NCI-H446 treated with DMSO at 0.1 percent for 48 hours (cell line): Measurements from ENCODE around the gene AMBP.

ENCODE experiments used
- DNase-seq: peaks from one replicate; lab custom pipeline; 2025; lab: John Stamatoyannopoulos, UW

Gene AMBP

GRCh38 chr9:114078021-114078780 is at the start of gene AMBP:
AMBP (minus strand) TSS chr9:114078300; CDS start chr9:114078209, 91 bp downstream.
- DNase-seq, result no peak

DNA sequence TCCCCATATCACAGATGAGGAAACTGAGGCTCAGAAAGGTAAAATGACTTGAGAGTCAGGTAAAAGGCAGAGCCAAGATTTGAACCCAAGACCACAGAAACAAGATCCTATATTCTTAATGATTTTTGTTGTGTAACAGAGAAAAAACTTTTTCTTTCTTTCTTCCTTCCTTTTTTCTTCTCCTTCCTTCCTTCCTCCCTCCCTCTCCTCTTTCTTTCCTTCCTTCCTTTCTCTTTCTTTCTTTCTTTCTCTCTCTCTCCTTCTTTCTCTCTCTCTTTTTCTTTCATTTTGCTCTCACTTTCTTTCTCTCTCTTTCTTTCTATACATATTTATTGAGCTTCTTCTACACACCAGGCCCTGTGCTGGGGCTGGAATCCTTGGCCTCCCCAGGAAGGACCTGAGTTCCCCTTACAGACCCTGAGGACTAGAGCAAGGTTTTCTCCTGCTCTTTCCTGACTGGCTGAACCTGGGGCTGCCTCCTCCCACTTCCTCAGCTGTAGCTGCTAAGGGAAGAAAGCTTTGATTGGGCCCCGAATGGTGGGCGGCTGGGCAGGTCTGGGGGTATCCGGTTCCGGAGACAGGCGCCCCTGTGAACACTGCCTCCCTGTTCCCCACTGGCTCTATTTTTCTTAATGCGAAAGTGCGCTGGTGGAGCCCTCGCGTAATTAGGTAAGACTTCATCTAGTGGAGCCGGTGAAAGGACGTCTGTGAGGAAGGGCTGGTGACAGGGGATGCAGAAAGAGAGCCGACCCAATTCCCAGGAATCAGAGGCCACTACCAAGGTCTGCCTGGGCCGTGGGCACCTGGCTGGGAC is 48.4 kb upstream of the AMBP start:
- no peak for DNase-seq

DNA sequence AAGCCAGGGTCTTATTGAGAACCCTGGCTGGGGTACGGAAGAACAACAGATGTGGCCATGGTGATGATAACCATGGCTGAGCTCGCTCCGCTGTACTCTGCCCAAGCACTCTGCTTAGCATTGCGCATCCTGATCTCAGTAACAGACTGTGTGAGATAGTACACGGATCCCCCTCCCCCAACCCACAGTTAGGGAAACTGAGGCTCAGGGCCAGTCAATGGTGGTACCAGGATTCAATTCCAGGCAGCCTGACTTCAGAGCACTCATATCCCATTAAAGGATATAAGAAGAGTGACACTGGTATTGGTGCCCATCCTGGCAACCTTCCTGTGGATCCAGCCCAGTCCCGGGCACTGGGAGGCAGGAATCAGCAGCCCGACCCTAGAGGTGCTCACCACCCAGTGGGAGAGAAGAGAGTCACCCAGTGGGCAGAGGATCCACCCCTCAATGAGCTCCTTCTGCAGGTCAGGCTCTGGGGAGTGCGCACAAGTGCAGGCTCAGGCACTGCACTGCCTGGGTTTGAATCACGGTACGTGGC is 47.4 kb upstream of the AMBP start:
- DNase-seq, result no peak

- DNase-seq, result no peak
These were observed 46.8 kb upstream of the AMBP start for GRCh38 chr9:114124666-114125475.

DNA sequence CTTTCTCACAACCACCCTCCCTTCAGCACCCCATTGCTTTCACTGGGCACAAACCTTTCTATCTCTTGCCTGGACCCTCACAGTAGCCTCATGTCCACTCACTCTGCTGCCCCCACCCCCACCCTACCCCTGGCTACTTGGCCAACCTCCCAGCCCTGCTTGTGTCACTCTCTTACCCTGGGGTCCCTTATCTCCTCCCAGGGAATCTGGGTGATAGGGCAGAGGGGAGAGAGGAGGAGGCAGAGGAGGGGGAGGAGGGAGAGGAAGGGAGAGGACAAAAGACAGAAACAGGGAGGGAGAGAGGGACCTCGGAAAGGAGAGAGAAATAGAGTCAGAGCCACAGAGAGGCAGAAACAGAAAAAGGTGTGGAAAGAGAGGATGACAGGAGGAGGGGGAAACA is 46.0 kb upstream of the AMBP start:
- DNase-seq, result no peak

GRCh38 chr9:114123031-114123977 is 45.2 kb upstream of the AMBP start:
- no peak for DNase-seq

- no peak for DNase-seq
These were observed 44.3 kb upstream of the AMBP start for GRCh38 chr9:114122136-114123027.

DNA sequence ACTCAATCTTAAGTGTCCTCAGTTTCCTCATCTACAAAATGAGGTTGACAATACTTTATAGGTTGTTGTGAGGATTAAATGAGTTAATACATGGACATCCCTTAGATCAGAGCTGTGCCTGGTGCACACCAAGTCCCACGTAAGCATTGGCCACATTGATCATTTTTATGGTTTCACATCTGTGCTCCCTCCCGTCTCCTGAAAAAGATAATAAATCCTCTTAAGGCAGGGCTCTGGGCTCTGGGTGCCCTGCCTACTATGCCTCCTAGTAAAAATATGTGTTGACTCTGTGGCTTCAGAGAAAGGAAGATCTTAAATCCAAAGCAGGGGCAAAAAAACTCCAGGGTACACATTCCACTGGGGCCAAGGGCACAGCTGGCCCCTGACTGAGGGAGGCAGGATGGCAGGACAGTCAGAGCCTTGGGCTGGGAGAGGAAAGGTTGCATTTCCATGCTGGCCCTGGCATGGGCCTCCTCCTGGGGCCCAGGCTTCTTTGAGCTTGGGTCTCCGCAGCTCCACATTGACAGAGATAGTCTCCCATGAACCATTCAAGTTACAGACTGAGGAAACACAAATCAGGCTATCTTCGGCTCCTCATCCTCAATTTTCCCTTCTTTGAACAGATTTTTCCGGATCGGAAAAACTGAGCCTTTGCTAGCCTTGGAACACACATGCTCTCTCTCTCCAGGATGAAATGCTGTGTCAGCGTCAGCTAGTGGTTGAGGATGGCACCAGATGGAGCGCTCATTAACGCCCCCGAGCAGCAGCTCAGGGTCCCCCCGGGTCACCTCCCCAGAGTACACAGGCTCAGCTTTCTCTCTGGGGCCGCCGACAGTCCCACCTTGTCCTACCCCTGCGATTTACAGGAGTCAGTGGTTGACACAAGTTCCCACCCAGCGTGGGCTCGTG is 43.4 kb upstream of the AMBP start:
- DNase-seq, result no peak

DNA sequence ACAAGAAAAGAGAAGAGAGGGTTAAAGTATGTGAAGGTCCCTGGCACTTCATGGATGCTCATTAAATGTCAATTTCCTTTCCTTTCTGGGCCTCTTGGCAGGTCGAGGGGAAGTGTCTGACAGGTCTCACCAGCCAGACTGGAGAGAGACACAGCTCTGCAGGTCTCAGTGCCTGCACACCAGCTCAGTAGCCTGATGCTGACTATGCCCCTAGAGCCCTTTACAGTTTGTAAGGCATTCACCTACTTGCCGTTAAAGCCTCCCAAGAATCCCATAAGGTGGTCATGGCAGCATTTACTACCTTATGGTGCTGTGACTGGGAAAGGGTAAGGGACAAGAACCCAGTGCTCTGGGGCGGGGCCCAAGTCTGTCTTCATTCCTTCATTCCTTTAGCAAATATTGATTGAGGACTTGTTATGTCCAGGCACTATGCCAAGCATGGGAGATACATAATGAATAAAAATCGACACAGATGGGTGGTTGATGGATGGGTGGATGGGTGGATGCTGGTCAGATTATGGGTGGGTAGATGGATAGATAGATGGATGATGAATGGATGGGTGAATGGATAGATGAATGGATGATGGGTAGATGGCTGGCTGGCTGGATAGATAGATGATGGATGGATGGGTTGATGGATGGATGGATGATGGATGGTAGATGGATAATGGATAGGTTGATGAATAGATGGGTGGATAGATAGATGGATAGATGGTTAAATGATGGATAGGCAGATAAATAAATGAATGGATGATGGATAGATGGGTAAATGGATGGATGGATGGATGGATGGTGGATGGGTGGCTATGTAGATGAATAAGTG is 42.3 kb upstream of the AMBP start:
- no peak for DNase-seq

DNA sequence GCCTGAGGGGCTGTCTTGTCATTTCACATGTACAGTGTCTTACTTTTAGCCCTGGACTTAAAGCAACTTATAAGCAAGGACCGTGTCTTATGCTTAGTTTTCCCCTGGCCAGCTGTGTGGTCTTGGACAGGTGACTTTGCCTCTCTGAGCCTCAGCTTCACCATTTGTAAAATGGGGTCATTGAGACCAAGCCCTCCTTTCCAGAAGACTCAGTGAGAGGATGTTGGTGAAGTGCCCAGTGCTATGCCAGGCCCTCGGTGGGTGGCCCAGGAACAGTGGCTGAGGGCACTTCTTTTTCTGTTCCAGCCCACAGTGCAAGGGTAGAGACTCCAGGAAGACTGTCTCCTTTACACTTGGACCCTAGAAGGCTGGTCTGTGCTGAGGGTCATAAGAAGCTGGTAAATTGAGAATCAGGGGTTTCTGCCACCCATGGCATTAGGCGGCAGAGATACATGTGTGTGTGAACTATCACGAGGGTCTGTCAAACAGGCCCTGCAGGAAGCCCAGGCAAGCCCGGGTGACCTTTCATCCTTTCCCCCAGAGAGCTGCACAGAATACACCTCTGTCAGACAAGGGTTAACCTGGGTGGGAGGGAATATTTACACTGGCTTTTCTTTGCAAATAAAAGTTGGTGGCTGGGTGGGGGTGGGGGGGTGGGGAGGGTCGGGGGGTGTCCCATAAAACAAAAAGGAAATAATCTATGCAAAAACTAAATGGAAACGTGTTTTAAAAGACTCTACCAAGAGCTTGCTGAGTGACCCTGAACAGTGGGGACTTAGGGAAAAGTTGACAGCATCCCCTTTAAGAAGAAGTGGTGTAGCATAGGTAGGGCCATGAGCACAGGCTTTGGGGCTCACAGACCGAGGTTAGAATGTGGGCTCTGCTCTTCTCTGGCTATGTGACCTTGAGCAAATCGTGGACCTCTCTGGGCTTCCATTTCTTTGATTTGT is 41.4 kb upstream of the AMBP start:
- no peak for DNase-seq

- DNase-seq, result no peak
These were observed 40.1 kb upstream of the AMBP start for GRCh38 chr9:114117996-114118830.

DNA sequence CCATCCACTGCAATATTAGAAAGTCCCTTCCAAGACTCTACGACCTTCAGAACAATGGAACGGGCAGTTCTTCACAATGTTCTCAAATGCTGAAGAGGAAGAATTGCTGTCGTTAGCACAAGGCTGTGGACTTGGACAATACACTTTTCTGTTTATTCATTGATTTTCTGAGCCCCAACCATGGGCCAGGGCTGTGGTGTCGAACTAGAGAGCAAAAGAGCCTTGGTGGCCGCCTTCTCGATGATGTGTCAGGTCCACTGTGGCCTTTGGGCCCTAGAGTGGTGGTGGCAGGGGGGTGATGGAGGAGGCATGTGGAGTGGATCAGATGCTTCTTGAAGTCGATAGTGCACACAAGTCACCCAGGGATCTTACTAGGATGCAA is 39.5 kb upstream of the AMBP start:
- no peak for DNase-seq

GRCh38 chr9:114116126-114116747 is 38.1 kb upstream of the AMBP start:
- no peak for DNase-seq

DNA sequence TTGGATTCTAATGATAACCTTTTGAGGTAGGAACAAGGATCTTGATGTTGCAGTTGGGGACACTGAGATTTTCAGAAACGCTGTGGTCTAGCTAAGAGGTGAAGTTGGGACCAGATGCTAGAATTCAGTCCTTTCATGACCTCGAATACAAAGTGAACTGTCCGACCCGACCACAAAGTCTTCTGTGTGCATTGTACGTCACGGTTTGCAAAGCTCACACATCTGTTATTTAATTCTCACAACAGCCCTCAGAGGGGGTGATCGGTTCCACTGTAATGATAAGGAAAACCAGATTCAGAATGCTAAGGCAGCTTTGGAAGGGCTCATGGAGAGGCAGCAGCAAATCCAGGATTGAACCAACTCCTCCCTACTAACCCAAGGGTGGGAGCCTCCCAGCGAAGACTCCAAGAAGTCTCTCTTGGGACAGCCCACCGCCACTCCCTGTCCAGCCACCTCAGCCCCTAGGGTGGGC is 37.6 kb upstream of the AMBP start:
- no peak for DNase-seq

GRCh38 chr9:114114364-114114763 is 36.3 kb upstream of the AMBP start:
- DNase-seq, result no peak
